ENCODE measurements around the gene CALCOCO1.

Gene CALCOCO1

GRCh38 chr12:53757101-53757770, 30.0 kb upstream of the CALCOCO1 start:
- no peak overlapping the region for H2AFZ ChIP-seq (ENCODE audit: low read depth, low read length, severe bottlenecking)

GRCh38 chr12:53756300-53757100, 29.2 kb upstream of the CALCOCO1 start:
- Histone ChIP-seq H3K9me2 (replicated peaks; ENCODE audit: insufficient read depth, low read length) (no peaks in the 10 kb centered on the region), H3K9me3 (ENCODE audit: insufficient read depth, low read length) (no peaks in the 10 kb centered on the region), H3K9ac (ENCODE audit: low read length) (peak overlapping the region; percentile 6; the same call in 1 of the 2 replicates), H2AFZ (ENCODE audit: low read depth, low read length, severe bottlenecking) (no peak overlapping the region), H4K20me1 (ENCODE audit: low read depth, low read length) (no peaks in the 10 kb centered on the region), H3K36me3 (ENCODE audit: low read length) (no peaks in the 10 kb centered on the region), H3K4me3 (ENCODE audit: insufficient read depth, low read length, poor library complexity, severe bottlenecking) (no peak overlapping the region), H3F3A (ENCODE audit: insufficient read depth) (peaks cover 24% of the 10 kb centered on the region), H3K27ac (ENCODE audit: low read depth, low read length) (no peak overlapping the region; the same call in 1 of the 2 replicates), H3K4me2 (ENCODE audit: low read depth, low read length, poor library complexity, severe bottlenecking) (peak overlapping the region; percentile 52), H3K27me3 (ENCODE audit: low read length) (no peaks in the 10 kb centered on the region), H3K79me2 (ENCODE audit: insufficient read depth, low read length) (no peaks in the 10 kb centered on the region)
- TF ChIP-seq EZH2phosphoT487 (conservative IDR thresholded peaks at IDR 0.05; ENCODE audit: low read length), result no peak
- no peak for TF ChIP-seq CTCF (IDR thresholded peaks at IDR 0.05; ENCODE audit: insufficient read depth, low read length, poor library complexity, severe bottlenecking)

More at GRCh38 chr12:53757101-53757770, 30.0 kb upstream of the CALCOCO1 start:
- no peaks in the 10 kb centered on the region for H3K36me3 ChIP-seq (ENCODE audit: low read length)
- H3K9me2 ChIP-seq (replicated peaks; ENCODE audit: insufficient read depth, low read length), result no peaks in the 10 kb centered on the region
- H3K27ac ChIP-seq (ENCODE audit: low read depth, low read length), result no peak overlapping the region
- no peaks in the 10 kb centered on the region for H4K20me1 ChIP-seq (ENCODE audit: low read depth, low read length)
- no peak overlapping the region; the same call in 1 of the 2 replicates for H3K9ac ChIP-seq (ENCODE audit: low read length)
- no peak for TF ChIP-seq EZH2phosphoT487 (conservative IDR thresholded peaks at IDR 0.05; ENCODE audit: low read length)
- peak; percentile 89 for TF ChIP-seq CTCF (IDR thresholded peaks at IDR 0.05; ENCODE audit: insufficient read depth, low read length, poor library complexity, severe bottlenecking)
- H3F3A ChIP-seq (ENCODE audit: insufficient read depth), result peaks cover 23% of the 10 kb centered on the region
- H3K4me3 ChIP-seq (ENCODE audit: insufficient read depth, low read length, poor library complexity, severe bottlenecking), result no peak overlapping the region
- H3K9me3 ChIP-seq (ENCODE audit: insufficient read depth, low read length), result no peaks in the 10 kb centered on the region
- H3K27me3 ChIP-seq (ENCODE audit: low read length), result no peaks in the 10 kb centered on the region
- H3K79me2 ChIP-seq (ENCODE audit: insufficient read depth, low read length), result no peaks in the 10 kb centered on the region
- H3K4me2 ChIP-seq (ENCODE audit: low read depth, low read length, poor library complexity, severe bottlenecking), result peak overlapping the region; percentile 45

GRCh38 chr12:53755893-53756292, 28.6 kb upstream of the CALCOCO1 start:
- Histone ChIP-seq H3K27me3 (ENCODE audit: low read length) (no peaks in the 10 kb centered on the region), H3K27ac (ENCODE audit: low read depth, low read length) (peak overlapping the region; percentile 87; the same call in 1 of the 2 replicates), H3K36me3 (ENCODE audit: low read length) (no peaks in the 10 kb centered on the region), H3K4me2 (ENCODE audit: low read depth, low read length, poor library complexity, severe bottlenecking) (peak overlapping the region; percentile 52), H3K79me2 (ENCODE audit: insufficient read depth, low read length) (no peaks in the 10 kb centered on the region), H4K20me1 (ENCODE audit: low read depth, low read length) (no peaks in the 10 kb centered on the region), H3K9ac (ENCODE audit: low read length) (peak overlapping the region; percentile 6; the same call in 1 of the 2 replicates), H3F3A (ENCODE audit: insufficient read depth) (peaks cover 24% of the 10 kb centered on the region), H3K4me3 (ENCODE audit: insufficient read depth, low read length, poor library complexity, severe bottlenecking) (no peak overlapping the region), H2AFZ (ENCODE audit: low read depth, low read length, severe bottlenecking) (no peak overlapping the region), H3K9me2 (replicated peaks; ENCODE audit: insufficient read depth, low read length) (no peaks in the 10 kb centered on the region), H3K9me3 (ENCODE audit: insufficient read depth, low read length) (no peaks in the 10 kb centered on the region)
- TF ChIP-seq CTCF (IDR thresholded peaks at IDR 0.05; ENCODE audit: insufficient read depth, low read length, poor library complexity, severe bottlenecking) (peak; percentile 6), EZH2phosphoT487 (conservative IDR thresholded peaks at IDR 0.05; ENCODE audit: low read length) (no peak)
